ENCODE data around the gene TSGA10IP. TPM values are rescaled to one million over a fixed set of nuclear protein-coding genes. Genes with fewer than 3 reads are reported as not detected.

The TSGA10IP gene
- total RNA-seq, 1 experiment from 2014 or later = not detected

DNA sequence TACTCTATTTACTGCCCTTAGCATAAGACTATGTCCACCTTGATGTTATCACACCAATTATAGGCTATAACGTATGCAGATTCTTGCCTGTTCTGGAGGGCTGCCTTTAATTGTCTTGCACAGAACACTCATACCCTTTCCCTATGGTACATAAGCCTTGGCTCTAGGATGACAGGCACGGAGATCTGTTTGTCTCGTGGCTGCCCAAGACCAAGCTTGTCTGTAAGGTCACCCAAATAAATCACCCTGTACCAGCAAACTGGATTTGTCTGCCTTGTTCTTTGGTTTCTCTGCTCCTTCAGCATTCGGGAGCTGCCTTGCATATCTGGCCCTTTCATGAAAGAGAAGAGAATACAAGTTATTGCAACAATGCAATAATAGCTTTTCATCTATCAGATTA, 7.5 kb upstream of the TSGA10IP start:
- intact Hi-C loops (cut with micrococcal nuclease; ENCODE audit: unreplicated experiment) = no loop called here
- Histone ChIP-seq H3K4me2 (no peak overlapping the region), H3K9me3 (ENCODE audit: insufficient read depth, low read depth) (no peaks in the 10 kb centered on the region), H3K36me3 (ENCODE audit: low read depth) (no peaks in the 10 kb centered on the region), H3K27ac (no peak overlapping the region), H3K9me2 (ENCODE audit: insufficient read depth) (no peaks in the 10 kb centered on the region), H3F3A (ENCODE audit: insufficient read depth, low read depth) (no peaks in the 10 kb centered on the region), H3K79me2 (ENCODE audit: low read depth) (no peaks in the 10 kb centered on the region), H2AFZ (no peak overlapping the region), H3K4me3 (no peak overlapping the region), H3K4me1 (replicated peaks; ENCODE audit: insufficient read depth) (no peaks in the 10 kb centered on the region), H4K20me1 (ENCODE audit: insufficient read depth) (no peaks in the 10 kb centered on the region), H3K27me3 (ENCODE audit: insufficient read depth, low read depth) (no peaks in the 10 kb centered on the region)
- TF ChIP-seq, protein P1, sequence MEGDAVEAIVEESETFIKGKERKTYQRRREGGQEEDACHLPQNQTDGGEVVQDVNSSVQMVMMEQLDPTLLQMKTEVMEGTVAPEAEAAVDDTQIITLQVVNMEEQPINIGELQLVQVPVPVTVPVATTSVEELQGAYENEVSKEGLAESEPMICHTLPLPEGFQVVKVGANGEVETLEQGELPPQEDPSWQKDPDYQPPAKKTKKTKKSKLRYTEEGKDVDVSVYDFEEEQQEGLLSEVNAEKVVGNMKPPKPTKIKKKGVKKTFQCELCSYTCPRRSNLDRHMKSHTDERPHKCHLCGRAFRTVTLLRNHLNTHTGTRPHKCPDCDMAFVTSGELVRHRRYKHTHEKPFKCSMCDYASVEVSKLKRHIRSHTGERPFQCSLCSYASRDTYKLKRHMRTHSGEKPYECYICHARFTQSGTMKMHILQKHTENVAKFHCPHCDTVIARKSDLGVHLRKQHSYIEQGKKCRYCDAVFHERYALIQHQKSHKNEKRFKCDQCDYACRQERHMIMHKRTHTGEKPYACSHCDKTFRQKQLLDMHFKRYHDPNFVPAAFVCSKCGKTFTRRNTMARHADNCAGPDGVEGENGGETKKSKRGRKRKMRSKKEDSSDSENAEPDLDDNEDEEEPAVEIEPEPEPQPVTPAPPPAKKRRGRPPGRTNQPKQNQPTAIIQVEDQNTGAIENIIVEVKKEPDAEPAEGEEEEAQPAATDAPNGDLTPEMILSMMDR (conservative IDR thresholded peaks at IDR 0.05) = no peak
- TF ChIP-seq EZH2 (IDR thresholded peaks at IDR 0.05; ENCODE audit: low read depth) = no peak
- ChIA-PET CTCF (no interaction called here), POLR2A (ENCODE audit: unreplicated experiment) (interaction anchor here (1.0 kb wide), 1 partner anchor 47 kb away, joined by 4 read pairs; the partner anchor contains the start of gene CCDC85B)
- BruUV-seq (replicated peaks) = no TSS peak
- DNase-seq = no peak

DNA sequence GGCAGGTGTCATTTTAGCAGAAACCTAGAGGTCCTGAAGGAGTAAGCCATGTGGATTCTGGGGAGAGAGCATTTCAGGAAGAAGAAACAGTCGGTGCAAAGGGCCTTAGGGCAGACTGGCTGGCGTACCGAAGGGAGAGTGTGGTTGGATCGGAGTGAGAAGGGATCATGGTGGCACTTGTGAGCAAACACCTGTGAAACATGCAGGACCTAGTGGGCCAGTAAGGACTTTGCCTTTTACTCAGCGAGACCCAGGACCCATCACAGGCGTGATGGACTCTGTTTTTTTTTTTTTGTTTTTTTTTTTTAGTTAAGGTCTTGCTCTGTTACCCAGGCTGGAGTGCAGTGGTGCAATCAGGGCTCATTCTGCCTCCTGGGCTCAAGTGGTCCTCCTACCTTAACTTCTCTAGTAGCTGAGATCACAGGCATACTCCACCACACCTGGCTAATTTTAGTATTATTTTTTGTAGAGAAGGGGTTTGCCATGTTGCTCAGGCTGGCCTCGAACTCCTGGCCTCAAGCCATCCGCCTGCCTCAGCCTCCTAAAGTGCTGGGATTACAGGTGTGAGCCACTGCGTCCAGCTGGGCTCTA, 3.5 kb upstream of the TSGA10IP start:
- DNase-seq = no peak
- Histone ChIP-seq H3K36me3 (ENCODE audit: low read depth) (no peaks in the 10 kb centered on the region), H3K4me1 (replicated peaks; ENCODE audit: insufficient read depth) (no peaks in the 10 kb centered on the region), H3K79me2 (ENCODE audit: low read depth) (no peaks in the 10 kb centered on the region), H3K4me3 (no peak overlapping the region), H3K27me3 (ENCODE audit: insufficient read depth, low read depth) (no peaks in the 10 kb centered on the region), H3K27ac (no peak overlapping the region), H3K4me2 (no peak overlapping the region), H4K20me1 (ENCODE audit: insufficient read depth) (no peaks in the 10 kb centered on the region), H3K9me3 (ENCODE audit: insufficient read depth, low read depth) (no peaks in the 10 kb centered on the region), H3K9me2 (ENCODE audit: insufficient read depth) (no peaks in the 10 kb centered on the region), H3F3A (ENCODE audit: insufficient read depth, low read depth) (no peaks in the 10 kb centered on the region), H2AFZ (no peak overlapping the region)
- CTCF ChIA-PET = no interaction called here
- intact Hi-C loops (cut with micrococcal nuclease; ENCODE audit: unreplicated experiment) = no loop called here
- TF ChIP-seq, protein P1 (conservative IDR thresholded peaks at IDR 0.05) = no peak
- no peak for TF ChIP-seq EZH2 (IDR thresholded peaks at IDR 0.05; ENCODE audit: low read depth)
- BruUV-seq (replicated peaks) = no TSS peak
- POLR2A ChIA-PET (ENCODE audit: unreplicated experiment) = interaction anchor here (0.5 kb wide), 1 partner anchor 21 kb away, joined by 3 read pairs; no protein-coding TSS in a partner anchor

DNA sequence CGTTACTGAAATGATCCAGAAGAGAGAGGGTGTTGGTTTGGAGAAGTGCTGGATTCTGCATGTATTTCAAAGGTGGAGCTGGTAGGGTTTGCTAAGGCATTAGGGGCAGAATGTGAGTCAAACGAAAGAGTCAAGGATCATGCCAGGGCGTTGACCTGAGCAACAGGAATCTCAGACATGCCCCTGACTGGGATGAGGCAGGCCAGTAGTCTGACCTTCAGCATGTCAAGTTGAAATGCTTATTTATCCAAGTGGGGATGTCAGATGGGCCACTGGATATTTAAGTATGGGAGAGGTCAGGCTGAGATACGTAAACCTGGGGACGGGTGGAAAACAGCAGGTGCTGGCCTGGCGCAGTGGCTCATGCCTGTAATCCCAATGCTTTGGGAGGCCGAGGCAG, 2.7 kb upstream of the TSGA10IP start:
- no peak for TF ChIP-seq EZH2 (IDR thresholded peaks at IDR 0.05; ENCODE audit: low read depth)
- TF ChIP-seq, protein P1 (conservative IDR thresholded peaks at IDR 0.05) = no peak
- Histone ChIP-seq H3K4me1 (replicated peaks; ENCODE audit: insufficient read depth) (no peaks in the 10 kb centered on the region), H3K27me3 (ENCODE audit: insufficient read depth, low read depth) (0 out of 2 replicates have a peak, but pooled peaks cover under 1% of the 10 kb centered on the region), H3K79me2 (ENCODE audit: low read depth) (no peaks in the 10 kb centered on the region), H4K20me1 (ENCODE audit: insufficient read depth) (no peaks in the 10 kb centered on the region), H3F3A (ENCODE audit: insufficient read depth, low read depth) (no peaks in the 10 kb centered on the region), H3K27ac (no peak overlapping the region), H3K36me3 (ENCODE audit: low read depth) (no peaks in the 10 kb centered on the region), H3K4me2 (no peak overlapping the region), H3K9me3 (ENCODE audit: insufficient read depth, low read depth) (no peaks in the 10 kb centered on the region), H3K4me3 (no peak overlapping the region), H2AFZ (no peak overlapping the region), H3K9me2 (ENCODE audit: insufficient read depth) (no peaks in the 10 kb centered on the region)
- BruUV-seq (replicated peaks) = no TSS peak
- ChIA-PET POLR2A (ENCODE audit: unreplicated experiment) (interaction anchor here (0.7 kb wide), 1 partner anchor 305 kb away, joined by 3 read pairs; the partner anchor contains the start of gene SIPA1), CTCF (no interaction called here)
- intact Hi-C loops (cut with micrococcal nuclease; ENCODE audit: unreplicated experiment) = no loop called here
- DNase-seq = no peak

Data from PC-9 (cell line).